Spinal cord (tissue), 10 donors: Measurements from ENCODE around the gene FLNC. TPM values are rescaled to one million over a fixed set of nuclear protein-coding genes. Genes with fewer than 3 reads are reported as not detected.

Source experiments
- DNase-seq, 6 donors: peaks; one replicate each; pipeline versions ENCODE4 v3.0.0 to v3.0.0-alpha.2; 2013 to 2015; ENCODE audit warnings: low spot score in 6 of 6, low read depth in 4 of 6
- H3K27ac ChIP-seq: one replicate; pipeline ENCODE4 v1.5.1; 2013; ENCODE audit warnings: low read depth, low read length, control low read depth
- H3K27me3 ChIP-seq: one replicate; pipeline ENCODE4 v1.6.1; 2013; ENCODE audit warnings: low read length; ENCODE audit not compliant: control insufficient read depth, insufficient read depth
- H3K36me3 ChIP-seq: one replicate; pipeline ENCODE4 v1.6.1; 2013; ENCODE audit warnings: low read length; ENCODE audit not compliant: control insufficient read depth, insufficient read depth
- H3K4me1 ChIP-seq: one replicate; pipeline ENCODE4 v1.6.1; 2013; ENCODE audit warnings: low read length; ENCODE audit not compliant: control insufficient read depth, insufficient read depth
- H3K4me3 ChIP-seq: one replicate; pipeline ENCODE4 v1.5.1; 2013; ENCODE audit warnings: low read depth, low read length, control low read depth
- H3K9me3 ChIP-seq: one replicate; pipeline ENCODE4 v1.6.1; 2013; ENCODE audit warnings: low read length; ENCODE audit not compliant: control insufficient read depth, insufficient read depth
- WGBS: methylation state at CpG from one replicate; pipeline ENCODE4 v1.1.5; 2013; ENCODE audit warnings: missing lambda C conversion rate; ENCODE audit not compliant: insufficient coverage; 5-methylcytosine and 5-hydroxymethylcytosine counted together
- polyA plus RNA-seq, 2 donors: library from polyadenylated mRNA; unstranded; fragments of 120-200 nt; gene quantifications; one replicate each; pipeline ENCODE4 v1.2.1, GENCODE V29; 2013; ENCODE audit not compliant: insufficient read length in 2 of 2
- total RNA-seq, 2 donors: library from RNA; depleted of rRNA in 1 of 2; stranded (reverse); fragments of 120-200 nt in 1 of 2; fragments of >200 nt in 1 of 2; gene quantifications; one replicate each; pipeline versions ENCODE4 v1.2.3 to v1.2.4, GENCODE V29; 2013 to 2014
- donor health status: healthy.

FLNC gene
- total and polyA plus RNA-seq, 4 donors, result 77.8 to 187 (median 139) TPM

DNA sequence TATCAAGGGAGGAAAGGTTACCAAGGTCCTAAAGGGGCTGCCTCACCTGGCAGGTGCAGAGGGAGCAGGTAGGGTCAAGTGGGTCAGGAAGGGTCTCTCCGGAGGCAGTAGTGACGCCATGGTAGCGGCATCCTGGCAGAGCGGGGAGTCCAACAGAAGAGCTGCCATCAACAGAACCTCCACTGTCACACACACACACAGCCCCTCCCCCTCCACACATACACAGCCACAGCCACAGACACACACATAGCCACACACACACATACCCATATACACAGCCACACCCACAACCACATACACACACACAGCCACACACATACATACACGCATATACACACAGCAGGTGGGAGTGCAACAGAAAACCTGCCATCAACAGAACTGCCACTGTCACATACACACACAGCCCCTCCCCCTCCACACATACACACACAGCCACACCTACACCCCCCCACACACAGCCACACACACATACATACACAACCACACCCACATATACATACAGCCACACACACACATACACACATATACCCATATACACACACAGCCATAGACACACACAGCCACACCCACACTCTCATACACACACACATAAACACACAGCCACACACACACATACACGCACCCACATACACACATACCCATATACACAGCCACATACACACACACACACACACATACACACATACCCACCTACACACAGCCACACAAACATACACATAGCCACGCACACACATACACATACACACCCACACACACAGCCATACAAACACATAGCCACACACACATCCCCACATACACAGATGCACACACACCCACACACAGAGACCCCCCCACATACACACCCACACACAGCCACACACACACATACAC lies 57.2 kb downstream of the FLNC start:
- H3K4me3 ChIP-seq, result no peak overlapping the region
- no peak overlapping the region for H3K27ac ChIP-seq
- no peaks in the 10 kb centered on the region for H3K9me3 ChIP-seq
- no peak for DNase-seq
- H3K27me3 ChIP-seq, result peaks cover 31% of the 10 kb centered on the region
- H3K4me1 ChIP-seq, result peaks cover 4% of the 10 kb centered on the region
- WGBS, result 89% methylated on average over 7 of the region's 7 CpGs
- no peaks in the 10 kb centered on the region for H3K36me3 ChIP-seq

GRCh38 chr7:128888039-128888755 lies 58.0 kb downstream of the FLNC start:
- Histone ChIP-seq H3K27ac (no peak overlapping the region), H3K4me3 (no peak overlapping the region), H3K4me1 (peaks cover 4% of the 10 kb centered on the region), H3K9me3 (no peaks in the 10 kb centered on the region), H3K27me3 (peaks cover 32% of the 10 kb centered on the region), H3K36me3 (no peaks in the 10 kb centered on the region)
- WGBS, result 79% methylated on average over 6 of the region's 7 CpGs
- DNase-seq, result no peak

- H3K27me3 ChIP-seq, result peaks cover 35% of the 10 kb centered on the region
- 73% methylated on average over 11 of the region's 11 CpGs for WGBS
- H3K27ac ChIP-seq, result no peak overlapping the region
- peaks cover 4% of the 10 kb centered on the region for H3K4me1 ChIP-seq
- no peak for DNase-seq
- H3K9me3 ChIP-seq, result no peaks in the 10 kb centered on the region
- no peaks in the 10 kb centered on the region for H3K36me3 ChIP-seq
- no peak overlapping the region for H3K4me3 ChIP-seq
Measured at GRCh38 chr7:128888756-128889095, 58.5 kb downstream of the FLNC start.

DNA sequence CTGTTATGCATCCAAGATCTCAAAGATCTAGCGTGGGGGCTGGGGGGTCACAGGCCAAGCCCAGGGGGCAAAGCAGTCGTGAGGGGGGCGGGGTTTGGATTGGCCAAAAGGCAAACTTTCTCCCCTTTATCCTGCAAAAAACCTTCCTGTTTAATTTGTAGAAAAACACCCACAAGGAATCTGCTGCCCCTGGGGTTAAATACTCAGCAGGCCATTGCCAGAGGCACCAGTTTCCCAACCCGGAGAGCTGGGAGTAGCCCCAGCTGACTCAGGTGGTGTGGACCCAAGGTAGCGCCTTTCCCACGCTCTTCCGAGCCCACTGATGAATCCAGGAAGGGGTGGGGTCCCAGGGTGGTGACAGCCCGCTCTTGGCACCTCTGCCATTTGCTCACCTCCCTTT lies 58.9 kb downstream of the FLNC start:
- no peak overlapping the region for H3K4me3 ChIP-seq
- no peak for DNase-seq
- H3K36me3 ChIP-seq, result no peaks in the 10 kb centered on the region
- no peak overlapping the region for H3K27ac ChIP-seq
- peaks cover 4% of the 10 kb centered on the region for H3K4me1 ChIP-seq
- 56% methylated on average over 2 of the region's 8 CpGs for WGBS
- no peaks in the 10 kb centered on the region for H3K9me3 ChIP-seq
- H3K27me3 ChIP-seq, result peaks cover 37% of the 10 kb centered on the region

DNA sequence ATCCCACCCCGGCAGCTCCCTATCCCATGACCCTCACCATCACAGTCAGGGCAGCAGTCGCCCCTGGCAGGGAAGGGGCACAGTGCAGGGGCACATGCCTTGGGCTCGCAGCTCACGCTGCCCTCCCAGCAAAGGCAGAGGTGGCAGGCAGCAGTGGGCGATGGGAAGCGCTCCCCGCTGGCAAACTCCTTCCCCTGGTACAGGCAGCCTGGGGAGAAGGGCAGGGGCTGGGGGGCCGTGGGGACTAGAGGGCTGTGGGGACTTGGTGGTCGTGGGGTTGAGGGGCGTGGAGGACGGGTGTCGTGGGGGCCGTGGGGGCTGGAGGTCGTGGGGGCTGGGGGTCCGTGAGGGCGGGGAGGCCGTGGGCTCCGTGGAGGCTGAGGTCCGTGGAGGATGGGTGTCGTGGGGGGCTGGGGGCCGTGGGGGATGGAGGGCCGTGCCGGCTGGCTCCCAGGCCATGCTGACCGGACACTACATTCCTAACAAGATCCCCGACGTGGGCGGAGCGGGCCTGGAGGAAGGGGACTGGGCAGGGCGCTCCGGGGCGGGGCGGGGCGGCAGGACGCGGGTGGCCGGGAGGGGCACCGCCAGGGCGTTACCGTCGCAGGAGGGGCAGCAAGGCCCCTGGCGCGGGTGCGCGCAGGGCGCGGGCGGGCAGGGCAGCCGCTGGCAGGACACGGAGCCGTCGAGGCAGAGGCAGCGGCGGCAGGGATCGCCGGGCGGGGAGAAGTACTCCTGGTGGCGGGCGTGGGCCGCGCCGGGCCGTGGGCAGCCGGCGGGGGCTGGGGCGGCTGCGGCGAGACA lies 60.3 kb downstream of the FLNC start:
- no peaks in the 10 kb centered on the region for H3K9me3 ChIP-seq

DNA sequence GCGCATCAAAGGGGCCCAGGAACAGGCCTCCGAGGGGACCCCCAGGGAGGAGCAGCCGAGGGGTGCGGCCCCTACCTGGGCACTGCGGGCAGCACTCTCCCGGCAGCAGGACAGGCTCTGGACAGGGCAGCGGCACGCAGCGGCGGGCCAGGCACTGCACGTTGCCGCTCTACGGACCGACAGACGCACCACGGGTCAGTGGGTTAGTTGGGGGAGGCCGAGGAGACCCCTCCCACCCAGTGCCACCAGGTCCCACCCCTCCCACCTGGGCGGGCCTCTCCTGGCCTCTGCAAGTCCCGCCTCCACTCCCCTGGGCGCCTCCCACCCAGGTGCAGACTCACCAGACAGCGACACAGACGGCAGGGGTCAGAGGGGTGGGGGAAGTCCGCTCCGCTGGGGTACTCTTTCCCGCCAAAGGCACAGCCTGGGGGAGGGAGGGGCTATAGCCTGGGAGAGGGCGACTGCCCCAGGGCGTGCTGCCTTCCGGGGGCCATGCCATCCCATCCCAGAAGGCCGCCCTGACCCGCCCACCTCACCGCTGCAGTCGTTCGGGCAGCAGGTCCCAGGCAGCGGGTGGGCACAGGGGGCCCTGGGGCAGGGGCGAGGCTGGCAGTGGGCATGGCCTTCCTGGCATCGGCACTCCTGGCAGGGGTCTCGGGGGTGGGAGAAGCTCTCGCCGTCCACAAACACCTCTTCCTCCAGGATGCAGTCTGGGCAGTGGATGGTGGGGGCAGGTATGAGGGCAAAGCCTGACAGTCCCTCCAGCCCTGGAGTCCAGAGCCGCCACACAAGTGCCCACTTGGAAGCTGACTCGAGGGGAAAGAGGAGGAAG lies 61.1 kb downstream of the FLNC start:
- peaks cover 37% of the 10 kb centered on the region for H3K27me3 ChIP-seq
- H3K4me1 ChIP-seq, result peaks cover 4% of the 10 kb centered on the region
- 21% methylated on average over 37 of the region's 41 CpGs for WGBS
- no peak for DNase-seq
- no peaks in the 10 kb centered on the region for H3K9me3 ChIP-seq
- H3K4me3 ChIP-seq, result no peak overlapping the region
- H3K27ac ChIP-seq, result no peak overlapping the region
- no peaks in the 10 kb centered on the region for H3K36me3 ChIP-seq

More for the DNA sequence above, 60.3 kb downstream of the FLNC start:
- 16% methylated on average over 51 of the region's 67 CpGs for WGBS
- no peak for DNase-seq
- Histone ChIP-seq H3K36me3 (no peaks in the 10 kb centered on the region), H3K27me3 (peaks cover 37% of the 10 kb centered on the region), H3K4me1 (peaks cover 4% of the 10 kb centered on the region), H3K27ac (no peak overlapping the region), H3K4me3 (no peak overlapping the region)

DNA sequence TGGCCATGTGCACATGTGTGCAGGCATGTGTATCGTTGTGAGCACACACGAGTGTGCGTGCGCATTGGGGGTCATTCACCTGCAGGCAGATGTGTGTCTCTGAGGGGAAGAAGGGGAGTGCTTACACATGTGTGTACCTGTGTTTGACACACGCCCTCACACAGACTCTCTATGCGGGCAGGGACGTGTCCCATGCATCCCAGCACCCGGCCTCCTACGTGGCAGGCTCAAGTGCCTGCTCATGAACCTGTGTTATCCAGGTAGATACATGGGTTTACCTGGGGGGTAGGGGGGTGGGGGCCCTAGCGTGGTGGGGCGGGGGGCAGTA lies 61.7 kb downstream of the FLNC start:
- H3K36me3 ChIP-seq, result no peaks in the 10 kb centered on the region
- no peak overlapping the region for H3K4me3 ChIP-seq
- H3K27ac ChIP-seq, result no peak overlapping the region
- no peaks in the 10 kb centered on the region for H3K9me3 ChIP-seq
- WGBS, result 89% methylated on average over 4 of the region's 11 CpGs
- H3K27me3 ChIP-seq, result peaks cover 37% of the 10 kb centered on the region
- no peak for DNase-seq
- H3K4me1 ChIP-seq, result peaks cover 4% of the 10 kb centered on the region

DNA sequence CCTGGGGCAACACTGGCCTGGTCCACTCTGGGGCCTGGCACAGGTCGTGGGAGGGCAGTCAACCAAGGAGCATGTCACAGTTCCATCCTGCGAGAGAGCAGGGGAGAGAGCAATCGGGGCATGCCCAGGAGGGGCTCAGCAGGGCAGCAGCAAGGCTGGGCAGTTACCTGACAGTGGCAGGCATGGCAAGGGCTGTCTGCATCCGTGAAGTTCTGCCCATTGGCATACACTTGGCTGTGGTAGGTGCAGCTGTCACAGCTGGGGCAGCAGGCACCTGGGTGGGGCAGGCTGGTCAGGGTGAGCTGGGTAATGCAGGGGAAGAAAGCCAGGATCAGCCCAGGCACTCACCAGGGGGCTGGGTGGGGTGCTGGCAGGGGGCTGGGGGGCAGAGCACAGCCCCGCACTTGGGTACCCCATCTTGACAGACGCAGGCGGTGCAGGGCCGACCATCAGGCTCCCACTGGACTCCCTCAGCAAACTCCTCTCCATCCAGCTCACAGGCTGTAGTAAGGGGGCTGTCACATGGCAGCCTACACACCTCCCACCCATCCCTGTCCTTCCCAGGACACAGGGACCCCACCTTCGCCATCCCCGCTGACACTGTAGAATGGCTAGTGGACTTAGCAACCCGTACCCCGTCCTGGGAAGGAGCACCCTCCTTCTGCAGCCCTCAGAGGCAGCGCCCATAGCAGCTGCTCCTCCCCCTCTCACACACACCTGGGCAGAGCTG lies 62.5 kb downstream of the FLNC start:
- Histone ChIP-seq H3K4me1 (peaks cover 4% of the 10 kb centered on the region), H3K4me3 (no peak overlapping the region), H3K27me3 (peaks cover 37% of the 10 kb centered on the region), H3K27ac (no peak overlapping the region), H3K9me3 (no peaks in the 10 kb centered on the region), H3K36me3 (no peaks in the 10 kb centered on the region)
- DNase-seq, result no peak
- WGBS, result 97% methylated on average over 12 of the region's 13 CpGs
